ENCODE measurements around the gene BEST1.

DNA sequence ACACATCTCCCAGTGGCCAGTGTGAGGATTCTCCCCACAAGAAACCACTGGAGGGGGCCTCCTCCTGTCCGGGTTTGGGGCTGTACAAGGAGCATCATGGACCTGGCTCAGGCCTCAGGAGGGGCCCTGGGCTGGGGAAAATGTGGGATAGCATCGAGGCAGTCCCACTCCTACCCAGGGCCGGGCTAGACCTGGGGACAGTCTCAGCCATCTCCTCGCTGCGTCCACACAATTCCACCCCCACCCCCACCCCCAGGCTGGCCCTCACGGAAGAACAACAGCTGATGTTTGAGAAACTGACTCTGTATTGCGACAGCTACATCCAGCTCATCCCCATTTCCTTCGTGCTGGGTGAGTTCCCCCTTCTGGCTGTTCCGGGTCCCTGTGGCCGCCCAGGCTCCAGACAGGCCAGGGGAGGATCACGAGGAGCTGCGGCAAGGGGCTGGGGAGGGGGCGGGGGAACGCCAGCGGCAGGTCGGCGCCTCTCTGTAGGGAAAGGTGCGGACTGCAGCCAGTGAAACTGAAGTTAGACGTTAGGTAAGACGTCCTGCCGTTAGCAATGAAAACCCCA, 4.8 kb downstream of the BEST1 start:
- TF ChIP-seq, protein P1, sequence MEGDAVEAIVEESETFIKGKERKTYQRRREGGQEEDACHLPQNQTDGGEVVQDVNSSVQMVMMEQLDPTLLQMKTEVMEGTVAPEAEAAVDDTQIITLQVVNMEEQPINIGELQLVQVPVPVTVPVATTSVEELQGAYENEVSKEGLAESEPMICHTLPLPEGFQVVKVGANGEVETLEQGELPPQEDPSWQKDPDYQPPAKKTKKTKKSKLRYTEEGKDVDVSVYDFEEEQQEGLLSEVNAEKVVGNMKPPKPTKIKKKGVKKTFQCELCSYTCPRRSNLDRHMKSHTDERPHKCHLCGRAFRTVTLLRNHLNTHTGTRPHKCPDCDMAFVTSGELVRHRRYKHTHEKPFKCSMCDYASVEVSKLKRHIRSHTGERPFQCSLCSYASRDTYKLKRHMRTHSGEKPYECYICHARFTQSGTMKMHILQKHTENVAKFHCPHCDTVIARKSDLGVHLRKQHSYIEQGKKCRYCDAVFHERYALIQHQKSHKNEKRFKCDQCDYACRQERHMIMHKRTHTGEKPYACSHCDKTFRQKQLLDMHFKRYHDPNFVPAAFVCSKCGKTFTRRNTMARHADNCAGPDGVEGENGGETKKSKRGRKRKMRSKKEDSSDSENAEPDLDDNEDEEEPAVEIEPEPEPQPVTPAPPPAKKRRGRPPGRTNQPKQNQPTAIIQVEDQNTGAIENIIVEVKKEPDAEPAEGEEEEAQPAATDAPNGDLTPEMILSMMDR (IDR thresholded peaks at IDR 0.05), result no peak
- TF ChIP-seq MAZ (IDR thresholded peaks at IDR 0.05; ENCODE audit: borderline replicate concordance, low read depth, low read length) (no peak), GATA3 (IDR thresholded peaks at IDR 0.05; ENCODE audit: borderline replicate concordance) (no peak)
- TF ChIP-seq, protein P2, sequence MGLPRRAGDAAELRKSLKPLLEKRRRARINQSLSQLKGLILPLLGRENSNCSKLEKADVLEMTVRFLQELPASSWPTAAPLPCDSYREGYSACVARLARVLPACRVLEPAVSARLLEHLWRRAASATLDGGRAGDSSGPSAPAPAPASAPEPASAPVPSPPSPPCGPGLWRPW (IDR thresholded peaks at IDR 0.05), result no peak; the same call in 1 of the 2 replicates

Measured in A549 (cell line).